HG03159 (cell line): Measurements from ENCODE around the gene GABRR1.

ENCODE experiments used
- ATAC-seq: cut with Tn5 transposase; IDR thresholded peaks from one replicate; pipeline ENCODE4 v1.9.1; 2021; ENCODE audit warnings: mild to moderate bottlenecking, moderate library complexity; ENCODE audit not compliant: unreplicated experiment

GABRR1 gene

DNA sequence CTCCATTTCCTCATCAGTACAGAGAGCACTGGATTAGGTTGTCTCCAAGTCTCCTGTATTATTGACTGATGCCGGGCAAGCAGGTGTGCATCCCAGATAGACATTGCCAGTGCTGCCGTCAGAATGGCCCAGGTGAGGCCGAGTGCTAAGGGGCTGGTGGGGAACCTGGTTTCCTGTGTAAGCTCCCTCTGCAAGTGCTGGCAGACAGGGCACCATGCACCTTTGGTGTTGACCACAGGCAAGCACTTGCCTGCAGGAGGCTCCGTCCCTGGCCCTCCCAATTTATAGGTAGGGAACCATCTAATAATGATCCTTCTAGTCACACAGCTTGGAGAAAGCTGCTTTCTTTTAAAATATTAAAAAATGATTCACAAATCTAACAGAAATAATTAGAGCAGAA is 747 bp downstream of the GABRR1 start:
- ATAC-seq = no peak

DNA sequence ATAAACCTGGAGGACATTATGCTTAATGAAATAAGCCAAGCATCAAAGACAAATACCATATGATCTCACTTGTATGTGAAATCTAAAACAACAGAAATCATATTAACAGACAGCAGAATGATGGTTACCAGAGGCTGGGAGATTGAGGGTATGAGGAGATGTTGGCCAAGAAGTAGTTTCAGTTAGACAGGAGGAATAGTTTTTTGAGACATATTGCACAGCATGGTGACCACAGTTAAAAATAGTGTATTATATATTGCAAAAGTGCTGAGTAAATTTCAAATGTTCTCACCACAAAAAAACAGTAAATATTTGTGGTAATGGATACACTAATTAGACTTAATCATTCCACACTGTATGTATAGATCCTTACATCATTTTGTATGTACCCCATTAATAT is 1.8 kb downstream of the GABRR1 start:
- no peak for ATAC-seq

DNA sequence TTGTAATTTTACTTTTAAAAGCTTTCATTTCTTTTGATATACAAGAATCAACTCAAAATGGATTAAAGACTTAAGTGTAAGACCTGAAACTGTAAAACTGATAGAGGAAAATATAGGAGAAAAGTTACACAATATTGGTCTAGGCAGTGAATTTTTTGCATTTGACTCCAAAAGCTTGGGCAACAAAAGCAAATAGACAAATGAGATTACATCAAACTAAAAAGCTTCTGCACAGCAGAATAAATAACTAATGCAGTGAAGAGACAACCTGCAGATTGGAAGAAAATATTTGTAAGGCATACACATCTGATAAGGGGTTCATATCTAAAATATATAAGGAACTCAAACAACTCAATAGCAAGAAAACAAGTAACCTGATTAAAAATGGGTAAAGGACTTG is 3.0 kb downstream of the GABRR1 start:
- no peak for ATAC-seq

DNA sequence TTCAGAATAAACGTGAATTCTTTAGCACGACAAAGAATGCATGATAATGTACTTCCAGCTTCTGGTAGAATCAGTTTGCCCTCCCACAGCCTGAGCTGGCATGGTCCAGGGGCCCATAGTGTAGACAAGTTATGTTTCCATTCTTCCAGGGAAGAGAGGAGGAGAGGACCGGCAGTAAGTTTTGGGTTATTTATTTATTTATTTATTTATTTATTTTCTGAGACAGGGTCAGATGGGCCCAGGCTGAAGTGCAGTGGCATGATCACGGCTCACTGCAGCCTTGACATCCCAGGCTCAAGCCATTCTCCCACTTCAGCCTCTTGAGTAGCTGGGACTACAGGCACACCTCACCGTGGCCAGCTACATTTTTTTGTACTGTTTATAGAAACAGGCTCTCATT is 4.7 kb downstream of the GABRR1 start:
- ATAC-seq = no peak

DNA sequence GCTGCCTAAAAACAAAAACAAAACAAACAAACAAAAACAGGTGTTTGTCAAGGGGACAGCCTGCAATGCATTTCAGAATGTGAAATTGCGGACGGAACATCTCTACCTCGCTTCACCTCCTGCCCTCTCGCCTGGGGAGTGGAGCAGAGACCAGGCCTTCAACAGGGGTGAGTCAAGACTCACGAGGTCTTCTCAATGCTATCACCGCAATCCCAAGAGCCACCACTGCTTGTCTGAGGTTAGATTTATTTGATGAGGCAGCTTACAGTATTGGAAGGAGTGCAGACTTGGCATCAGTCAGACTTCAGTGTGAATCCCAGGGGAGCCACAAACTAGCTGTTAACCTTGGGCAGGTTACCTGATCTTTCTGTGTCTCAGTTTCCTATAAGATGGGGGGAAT is 7.7 kb downstream of the GABRR1 start:
- ATAC-seq = no peak

DNA sequence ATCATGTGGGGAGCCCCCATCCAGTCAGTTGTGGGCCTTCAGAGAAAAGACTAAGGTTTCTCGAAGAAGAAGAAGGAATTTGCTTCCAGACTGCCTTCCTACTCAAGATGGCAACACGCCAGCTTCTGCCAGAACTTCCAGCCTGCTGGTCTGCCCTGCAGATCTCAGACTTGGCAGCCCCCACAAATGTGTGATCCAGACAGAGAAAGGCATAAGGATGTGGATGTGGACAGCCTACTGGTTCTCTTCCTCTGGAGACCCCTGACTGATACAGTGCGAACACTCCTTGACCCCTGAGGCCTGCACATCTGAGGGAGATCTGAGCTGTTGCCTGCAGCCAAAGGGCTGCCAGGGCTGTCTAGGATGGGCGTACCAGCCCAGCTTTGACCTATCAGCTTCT is 8.6 kb downstream of the GABRR1 start:
- ATAC-seq = no peak

DNA sequence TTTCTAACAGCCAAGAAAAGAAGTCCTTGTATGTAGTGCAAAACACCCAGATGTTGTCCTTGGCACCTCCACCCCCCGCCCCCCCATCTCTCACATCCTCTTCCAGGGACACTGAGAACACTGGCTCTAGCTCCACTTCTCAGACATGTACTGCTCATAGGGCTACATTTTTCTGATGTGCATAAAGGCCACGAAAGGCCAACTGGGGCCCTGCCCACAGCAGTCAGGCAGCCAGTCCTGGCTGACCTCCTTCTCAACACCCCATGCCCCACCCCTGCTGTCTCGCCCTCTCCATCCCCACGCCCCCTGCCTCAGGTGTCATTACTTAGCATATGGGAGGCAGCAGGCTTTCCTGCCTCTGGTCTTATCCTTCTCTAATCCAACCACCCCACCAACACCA is 11.3 kb downstream of the GABRR1 start:
- ATAC-seq = no peak

DNA sequence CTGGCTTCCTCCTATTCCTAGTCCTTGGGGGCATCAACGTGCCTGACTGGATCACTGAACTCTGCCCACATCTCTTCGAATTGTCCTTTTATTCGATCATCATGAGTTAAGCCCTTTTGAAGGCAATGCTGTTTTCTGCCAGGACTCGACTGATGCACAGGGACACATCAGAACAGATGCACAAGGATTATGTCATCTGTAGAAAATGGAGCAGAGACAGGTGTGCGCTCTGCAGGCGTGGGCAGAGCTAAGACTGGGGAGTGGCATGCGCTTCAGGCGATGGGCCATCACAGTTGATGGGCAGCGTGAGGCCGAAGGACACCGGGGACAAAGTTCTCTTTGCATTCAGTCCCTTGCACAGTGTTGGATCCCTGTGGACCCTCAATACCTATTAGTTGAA is 13.1 kb downstream of the GABRR1 start:
- ATAC-seq = no peak

DNA sequence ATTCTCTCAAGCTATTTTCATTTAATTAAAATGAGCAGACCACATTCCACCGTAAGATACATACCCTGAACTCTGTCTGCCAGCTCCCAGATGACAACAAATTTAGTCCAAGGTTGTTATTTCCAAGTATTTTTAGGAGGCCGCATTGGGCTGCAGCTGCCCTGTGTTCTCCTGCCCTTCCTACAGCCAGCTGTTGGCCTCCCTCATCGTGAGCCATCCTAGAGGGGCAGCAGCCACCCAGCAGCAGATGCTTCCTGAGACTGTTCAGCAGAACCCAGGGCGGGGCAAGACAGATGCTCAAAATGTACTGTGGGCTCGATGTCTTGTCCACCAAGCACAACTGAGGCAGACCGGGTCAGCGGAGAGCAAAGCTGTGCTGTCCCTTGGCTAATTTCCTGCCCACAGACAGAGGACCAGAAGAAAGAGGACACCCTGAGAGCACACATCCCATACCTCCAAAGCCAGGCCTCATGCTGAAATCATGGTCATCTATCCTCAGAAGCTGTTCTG is 16.4 kb downstream of the GABRR1 start:
- no peak for ATAC-seq

DNA sequence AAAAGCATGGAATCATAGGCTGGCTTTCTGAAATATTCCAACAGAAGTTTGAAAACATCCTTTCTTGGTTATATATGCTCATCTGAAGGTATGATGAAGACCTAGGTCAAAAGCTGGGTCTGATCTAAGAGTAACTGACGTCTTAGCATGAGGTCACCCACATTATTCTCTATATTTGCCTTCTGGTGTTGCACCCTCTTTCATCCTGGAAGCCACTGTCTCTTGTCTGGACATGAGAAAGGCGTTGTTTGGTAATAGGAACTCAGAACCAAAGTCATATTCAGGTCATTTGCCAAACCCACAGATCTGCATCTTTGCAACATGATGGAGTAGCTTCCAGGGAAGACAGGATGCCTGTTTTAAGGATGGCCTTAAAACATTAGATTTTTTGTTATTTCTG is 17.6 kb downstream of the GABRR1 start:
- no peak for ATAC-seq

DNA sequence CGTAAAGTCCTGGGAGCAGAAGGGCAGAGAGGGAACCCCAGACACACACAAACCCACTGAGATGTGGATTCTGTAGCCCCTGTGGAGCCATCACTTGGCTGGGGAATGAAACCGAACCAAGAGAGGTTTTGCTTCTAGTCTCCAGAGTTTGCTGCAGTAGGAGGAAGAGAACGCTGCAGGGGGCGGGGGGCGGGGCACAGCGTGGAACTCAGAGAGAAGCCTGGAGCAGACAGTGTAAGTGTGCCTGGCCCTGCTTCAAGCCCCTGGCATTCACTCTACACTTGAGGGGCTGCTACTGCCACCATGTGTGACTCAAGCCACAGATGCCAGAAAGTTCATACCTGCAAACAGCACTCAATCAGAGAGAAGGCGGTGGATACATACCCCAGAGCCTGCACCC is 18.9 kb downstream of the GABRR1 start:
- no peak for ATAC-seq

DNA sequence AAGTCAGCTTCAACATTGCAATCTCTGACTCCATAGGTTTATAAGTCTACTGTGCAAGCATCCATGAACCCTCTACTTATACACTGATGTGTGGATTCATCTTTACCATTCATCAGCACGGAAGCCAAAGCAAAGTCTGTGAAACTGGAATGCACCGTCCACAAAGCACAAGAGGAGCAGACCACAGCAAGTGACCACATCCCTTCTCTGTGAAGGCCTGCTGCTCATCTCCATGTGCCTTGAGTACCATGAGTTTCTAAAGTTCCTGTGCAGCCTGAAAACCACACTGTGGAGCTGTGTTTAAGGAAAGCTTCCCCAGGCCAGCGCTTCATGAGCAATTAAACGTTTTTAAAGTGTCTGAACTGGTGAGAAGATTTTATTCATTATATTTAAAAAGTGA is 20.0 kb downstream of the GABRR1 start:
- ATAC-seq = no peak

DNA sequence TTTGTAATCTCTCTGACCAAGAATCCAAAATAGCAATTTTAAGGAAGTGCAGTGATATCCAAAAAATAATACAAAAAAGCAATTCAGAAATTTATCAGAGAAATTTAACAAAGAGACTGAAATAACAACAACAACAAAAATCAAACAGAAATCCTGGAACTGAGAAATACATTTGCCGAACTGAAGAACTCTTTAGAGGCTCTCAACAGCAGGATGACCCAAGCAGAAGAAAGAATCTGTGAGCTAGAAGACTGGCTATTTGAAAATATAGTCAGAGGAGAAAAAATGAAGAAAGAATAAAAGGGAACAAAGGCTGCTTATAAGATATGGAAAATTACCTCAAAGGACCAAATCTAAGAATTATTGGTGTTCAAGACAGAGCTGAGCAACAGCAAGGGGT is 22.6 kb downstream of the GABRR1 start:
- ATAC-seq = no peak

DNA sequence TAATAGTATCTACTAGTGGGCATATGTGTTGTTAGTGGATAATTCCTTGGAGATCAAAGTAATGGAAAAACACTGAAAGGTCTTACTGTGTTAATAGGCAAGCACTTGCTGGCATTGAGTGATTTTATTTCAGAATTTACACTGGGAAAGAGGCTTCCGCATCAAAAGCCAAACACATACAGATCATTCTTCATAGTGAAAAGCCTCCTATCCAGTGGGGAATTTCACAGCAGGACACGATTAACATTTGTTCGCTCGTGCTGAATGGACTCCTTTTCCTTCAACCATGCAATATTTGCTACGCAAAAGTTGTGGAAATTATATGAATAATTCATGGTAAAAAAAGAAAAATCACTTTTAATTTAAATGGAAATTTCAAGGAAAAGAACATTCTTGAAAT is 26.4 kb downstream of the GABRR1 start:
- no peak for ATAC-seq

DNA sequence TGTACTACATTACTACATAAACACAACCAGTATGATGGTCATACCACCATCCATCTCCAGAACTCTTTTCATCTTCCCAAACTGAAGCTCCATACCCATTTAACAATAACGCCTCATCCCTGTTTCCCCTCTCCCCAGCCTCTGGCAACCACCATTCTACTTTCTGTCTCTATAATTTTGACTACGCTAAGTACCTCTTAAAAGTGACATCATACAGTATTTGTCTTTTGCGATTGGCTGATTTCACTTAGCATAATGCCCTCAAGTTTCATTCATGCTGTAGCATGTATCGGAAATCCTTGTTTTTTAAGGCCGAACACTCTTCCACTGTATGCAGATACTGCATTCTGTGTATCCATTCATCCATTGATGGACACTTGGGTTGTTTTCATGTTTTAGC is 29.7 kb downstream of the GABRR1 start:
- ATAC-seq = no peak

DNA sequence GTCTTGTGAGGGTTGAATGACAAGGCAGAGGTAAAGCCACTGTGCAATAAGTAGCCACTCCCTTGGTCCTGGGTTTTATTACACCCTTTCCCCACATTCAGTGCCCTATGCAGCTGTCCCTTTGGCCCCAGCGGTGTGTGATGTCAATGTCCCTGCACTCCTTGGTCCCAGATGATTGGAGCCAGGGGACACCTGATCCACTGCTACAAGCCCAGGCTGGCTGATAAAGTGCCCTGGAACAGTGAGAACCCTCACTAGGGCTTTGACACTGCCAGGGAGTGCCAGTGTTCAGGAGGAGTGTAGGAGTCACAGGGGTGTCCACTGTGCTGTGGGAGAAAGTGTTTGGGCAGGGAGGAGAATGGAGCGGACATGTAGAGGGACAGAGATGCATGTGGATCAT is 30.4 kb downstream of the GABRR1 start:
- no peak for ATAC-seq

DNA sequence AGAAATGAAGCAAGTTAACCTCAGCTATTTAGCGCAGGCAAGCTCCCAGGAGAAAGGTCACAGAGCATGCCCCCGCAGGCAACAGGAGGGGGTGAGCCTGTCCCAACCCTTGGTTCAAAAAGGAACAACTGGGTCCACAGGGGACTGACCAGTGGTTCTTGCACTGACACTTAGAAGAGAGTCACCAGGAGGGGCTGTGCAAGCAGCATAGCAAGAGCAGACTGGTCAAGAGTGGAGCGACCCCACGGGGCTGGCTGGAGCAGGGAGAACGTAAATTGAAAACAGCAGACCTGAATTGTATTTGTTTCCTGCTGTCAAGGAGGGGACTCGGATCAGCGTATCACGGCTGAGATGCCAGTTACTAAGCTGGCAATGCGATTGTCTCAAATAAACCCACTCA is 32.8 kb downstream of the GABRR1 start:
- ATAC-seq = no peak

DNA sequence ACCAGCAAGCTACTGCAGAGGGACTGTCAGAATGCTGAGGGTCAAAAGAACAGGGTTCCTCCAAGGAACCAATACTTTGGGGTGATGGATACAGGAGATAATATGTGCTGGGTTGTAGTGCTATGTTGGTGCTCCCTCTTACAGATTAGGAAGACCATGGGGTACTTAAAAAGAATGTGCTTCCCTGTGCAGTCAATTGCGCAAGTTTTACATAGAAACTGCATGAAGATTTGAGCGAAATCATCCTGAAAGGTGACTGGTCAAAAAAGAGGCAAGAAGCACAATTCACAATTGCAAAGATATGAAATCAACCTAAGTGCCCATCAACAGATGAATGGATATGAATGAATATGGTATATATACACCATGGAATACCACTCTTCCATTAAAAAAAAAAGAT is 33.9 kb downstream of the GABRR1 start:
- ATAC-seq = no peak

DNA sequence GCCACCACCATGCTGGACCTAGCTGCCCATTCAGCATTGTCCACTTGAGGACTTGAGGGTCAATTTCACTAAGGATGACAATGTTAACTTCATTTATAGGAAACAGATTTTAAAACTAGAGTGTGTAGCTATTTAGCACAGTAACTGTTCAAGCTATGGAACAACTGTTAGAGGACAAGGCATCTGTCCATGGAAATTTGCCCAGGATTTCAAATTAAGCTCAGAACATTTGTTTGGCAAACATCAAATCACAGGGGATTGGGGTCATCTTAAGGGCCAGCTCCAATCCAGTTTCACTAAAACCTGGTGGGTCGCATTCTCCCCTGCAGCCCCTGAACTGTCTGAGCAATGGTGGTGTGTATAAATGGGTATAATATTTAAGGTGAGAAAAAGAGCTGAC is 36.2 kb downstream of the GABRR1 start:
- ATAC-seq = no peak

DNA sequence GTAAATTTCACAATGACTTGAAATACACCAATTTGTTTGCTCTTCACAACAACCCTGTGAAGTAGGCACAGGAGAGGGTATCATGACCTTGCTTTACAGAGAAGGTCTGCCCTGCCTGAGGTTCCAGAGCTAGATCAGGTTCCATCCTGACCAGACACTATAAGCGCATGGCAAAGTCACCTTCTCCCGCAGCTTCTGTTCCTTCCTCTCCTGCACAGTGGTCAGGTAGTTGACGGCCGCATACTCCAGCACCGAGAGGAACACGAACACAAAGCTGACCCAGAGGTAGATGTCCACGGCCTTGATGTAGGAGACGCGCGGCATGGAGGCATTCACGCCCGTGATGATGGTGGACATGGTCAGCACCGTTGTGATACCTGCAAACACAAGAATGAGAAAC is 37.0 kb downstream of the GABRR1 start:
- ATAC-seq = no peak

DNA sequence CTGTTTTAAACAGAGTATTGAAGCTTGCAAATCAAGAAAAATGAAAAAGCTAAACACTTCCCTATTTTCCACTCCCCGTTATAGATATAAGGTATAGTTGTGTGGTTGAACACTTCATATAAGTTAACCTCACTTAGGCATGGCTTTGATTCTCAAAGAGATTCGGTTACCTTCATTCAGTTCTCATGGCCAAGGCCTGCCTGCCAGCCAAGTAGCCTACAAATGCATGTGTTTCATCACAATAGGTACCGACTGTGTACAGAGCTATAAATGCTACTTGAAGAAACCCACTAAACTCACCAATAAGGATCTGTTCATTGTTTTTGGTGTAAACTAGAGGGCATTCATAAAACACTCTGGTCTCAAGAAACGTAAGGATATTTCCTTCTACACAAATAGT is 43.5 kb downstream of the GABRR1 start:
- no peak for ATAC-seq

DNA sequence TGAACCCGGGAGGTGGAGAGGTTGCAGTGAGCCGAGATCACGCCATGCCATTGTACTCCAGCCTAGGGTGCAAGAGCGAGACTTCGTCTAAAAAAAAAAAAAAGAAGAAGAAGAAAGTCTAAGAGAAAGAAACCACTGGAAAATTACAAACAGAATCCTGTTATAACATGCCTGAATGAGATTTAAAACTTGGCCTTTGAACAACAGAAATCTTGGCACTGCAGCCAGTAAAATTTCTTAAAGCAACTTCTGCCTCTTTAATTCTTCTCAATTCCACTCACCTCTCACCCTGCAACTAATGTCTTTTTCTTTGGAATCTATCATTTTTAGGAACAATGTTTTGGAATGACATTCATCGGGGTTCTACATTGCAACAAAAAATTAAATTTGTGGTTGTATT is 45.0 kb downstream of the GABRR1 start:
- ATAC-seq = no peak

DNA sequence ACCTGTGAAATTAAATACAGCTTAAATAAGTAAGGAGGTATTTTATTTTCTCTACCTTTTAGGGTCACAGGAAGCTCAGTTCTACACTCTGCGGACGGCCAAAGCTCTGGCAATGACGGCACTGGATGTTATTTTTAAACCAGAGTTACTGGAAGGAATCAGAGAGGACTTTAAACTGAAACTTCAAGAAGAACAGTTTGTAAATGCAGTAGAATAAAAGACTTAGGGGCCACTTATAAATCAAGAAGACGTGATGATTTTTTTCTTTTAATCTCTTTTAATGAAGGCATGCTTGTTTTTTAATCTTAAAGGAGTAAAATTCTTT is 55.1 kb downstream of the GABRR1 start:
- no peak for ATAC-seq
